KMS-11 (cell line): ENCODE results near the gene TMEM212.

Experiments
- H2AFZ ChIP-seq: fragments of 200-600 bp; sonication (generic); 2 replicates; pipeline ENCODE4 v1.6.1; 2016; ENCODE audit warnings: antibody characterized with exemption, mixed run types, low read depth
- H3K27ac ChIP-seq: fragments of 200-600 bp; sonication (generic); 2 replicates; pipeline ENCODE4 v1.6.1; 2016; ENCODE audit warnings: mild to moderate bottlenecking, mixed run types
- H3K27me3 ChIP-seq: fragments of 200-600 bp; sonication (generic); 2 replicates; pipeline ENCODE4 v1.6.1; 2017; ENCODE audit warnings: mild to moderate bottlenecking, low read depth, mixed run types, moderate library complexity; ENCODE audit not compliant: insufficient read depth
- H3K36me3 ChIP-seq: fragments of 200-600 bp; sonication (generic); 2 replicates; pipeline ENCODE4 v1.6.1; 2017; ENCODE audit warnings: mild to moderate bottlenecking, mixed run types; ENCODE audit not compliant: insufficient read depth
- H3K4me1 ChIP-seq: fragments of 200-600 bp; sonication (generic); 2 replicates; pipeline ENCODE4 v1.6.1; 2016; ENCODE audit warnings: mild to moderate bottlenecking, low read depth, mixed run types; ENCODE audit not compliant: poor library complexity, severe bottlenecking
- H3K4me2 ChIP-seq: fragments of 200-600 bp; sonication (generic); 2 replicates; pipeline ENCODE4 v1.7.0; 2016; ENCODE audit warnings: mild to moderate bottlenecking, mixed run types
- H3K4me3 ChIP-seq: fragments of 200-600 bp; sonication (generic); IDR thresholded peaks from 2 replicates; pipeline ENCODE4 v1.6.1; 2017; ENCODE audit warnings: low read depth, low read length, mixed read lengths; ENCODE audit not compliant: insufficient read depth
- H3K79me2 ChIP-seq: fragments of 200-600 bp; sonication (generic); 2 replicates; pipeline ENCODE4 v1.6.1; 2016; ENCODE audit warnings: low read depth, mixed run types; ENCODE audit not compliant: insufficient read depth
- H3K9ac ChIP-seq: fragments of 200-600 bp; sonication (generic); 2 replicates; pipeline ENCODE4 v1.6.1; 2016; ENCODE audit warnings: mild to moderate bottlenecking, mixed run types
- H4K20me1 ChIP-seq: fragments of 200-600 bp; sonication (generic); 2 replicates; pipeline ENCODE4 v1.6.1; 2016; ENCODE audit warnings: mild to moderate bottlenecking, mixed run types; ENCODE audit not compliant: insufficient read depth
- CTCF ChIP-seq: fragments of 200-600 bp; sonication (generic); conservative IDR thresholded peaks from 2 replicates; pipeline ENCODE4 v1.6.1; 2017; ENCODE audit warnings: low read depth, mild to moderate bottlenecking, antibody characterized with exemption, low read length, moderate library complexity, mixed read lengths

The TMEM212 gene

DNA sequence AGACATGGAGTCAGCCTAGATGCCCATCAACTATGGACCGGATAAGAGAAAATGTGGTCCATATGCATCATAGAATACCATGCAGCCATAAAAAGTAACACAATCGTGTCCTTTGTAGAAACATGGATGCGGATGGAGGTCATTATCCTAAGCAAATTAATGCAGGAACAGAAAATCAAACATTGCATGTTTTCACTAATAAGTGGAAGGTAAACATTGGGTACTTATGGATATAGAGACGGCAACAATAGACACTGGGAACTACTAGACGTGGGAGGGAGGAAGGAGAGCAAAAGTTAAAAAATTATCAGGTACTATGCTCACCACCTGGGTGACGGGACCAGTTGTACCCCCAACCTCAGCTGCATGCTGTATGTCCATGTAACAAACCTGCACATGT is 35.3 kb upstream of the TMEM212 start:
- no peak overlapping the region for H3K9ac ChIP-seq
- H3K27me3 ChIP-seq: no peaks in the 10 kb centered on the region
- H4K20me1 ChIP-seq: no peaks in the 10 kb centered on the region
- no peak overlapping the region for H2AFZ ChIP-seq
- no peak overlapping the region for H3K27ac ChIP-seq
- peaks cover 4% of the 10 kb centered on the region for H3K4me1 ChIP-seq
- no peak overlapping the region for H3K4me2 ChIP-seq
- H3K36me3 ChIP-seq: no peaks in the 10 kb centered on the region
- no peak for TF ChIP-seq CTCF
- no peaks in the 10 kb centered on the region for H3K79me2 ChIP-seq
- H3K4me3 ChIP-seq: no peak overlapping the region

DNA sequence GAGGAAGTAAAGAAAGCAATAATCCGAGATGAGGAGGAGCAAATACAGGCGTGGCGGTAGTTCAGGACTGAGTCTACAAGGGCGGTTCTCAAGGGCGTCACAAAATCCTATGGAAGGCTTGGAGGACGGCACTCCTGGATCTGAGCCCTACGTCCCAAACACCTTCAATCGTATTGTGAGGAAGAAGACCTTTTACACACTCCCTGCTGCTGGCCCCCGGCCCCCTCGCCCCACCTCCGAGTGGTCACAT is 33.6 kb upstream of the TMEM212 start:
- no peak for TF ChIP-seq CTCF
- Histone ChIP-seq H3K4me3 (no peak overlapping the region), H3K27me3 (no peaks in the 10 kb centered on the region), H4K20me1 (no peaks in the 10 kb centered on the region), H3K4me1 (peaks cover 4% of the 10 kb centered on the region), H3K36me3 (no peaks in the 10 kb centered on the region), H3K4me2 (peak overlapping the region; percentile 61), H3K27ac (no peak overlapping the region), H2AFZ (peak overlapping the region; percentile 96), H3K9ac (peak overlapping the region; percentile 7; the same call in 1 of the 2 replicates), H3K79me2 (no peaks in the 10 kb centered on the region)

- peak within 1 kb of the TSS; percentile 7; the same call in 1 of the 2 replicates for H3K9ac ChIP-seq
- H3K4me2 ChIP-seq: peak within 1 kb of the TSS; percentile 61
These were observed 33.1 kb upstream of the TMEM212 start, which contains the start of gene PLD1 for GRCh38 chr3:171809861-171810628. TSS of gene PLD1 (minus strand) at chr3:171810483. CDS start at chr3:171738051, 72,432 bp downstream.

DNA sequence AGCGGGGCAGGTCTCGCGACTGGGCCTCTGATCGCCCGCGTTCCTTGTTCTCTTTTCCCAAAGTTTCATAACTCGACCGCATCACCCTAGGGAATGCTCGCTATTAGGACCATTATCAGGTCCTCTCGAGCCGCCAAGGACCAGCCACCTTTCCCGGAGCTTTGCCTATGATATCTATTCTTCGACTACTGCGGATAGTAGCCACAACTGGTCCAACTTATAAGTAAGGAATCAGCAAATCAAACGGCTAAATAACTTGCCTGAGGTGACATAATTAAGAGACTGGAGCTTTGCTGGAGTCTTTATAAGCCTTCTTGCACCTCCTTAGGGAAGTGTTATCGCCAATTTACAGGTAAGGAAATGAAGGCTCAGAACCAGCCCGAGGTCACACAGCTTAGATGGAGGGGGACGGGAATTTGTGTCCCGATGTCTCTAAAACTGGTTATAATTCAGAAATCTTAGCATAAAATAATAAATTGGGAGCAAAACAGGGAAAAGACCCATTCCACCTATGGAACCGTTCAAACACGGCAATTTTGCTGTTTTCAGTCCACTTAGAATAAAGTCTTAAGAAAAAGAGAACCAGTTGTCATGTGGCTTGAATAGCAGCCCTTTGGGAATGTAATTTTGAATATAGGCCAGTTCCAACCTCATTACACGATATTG is 32.4 kb upstream of the TMEM212 start:
- Histone ChIP-seq H3K4me3 (no peak overlapping the region), H3K27ac (no peak overlapping the region), H3K9ac (no peak overlapping the region), H3K79me2 (no peaks in the 10 kb centered on the region), H3K4me2 (peak overlapping the region; percentile 61), H4K20me1 (no peaks in the 10 kb centered on the region), H3K27me3 (no peaks in the 10 kb centered on the region), H3K4me1 (peaks cover 4% of the 10 kb centered on the region), H2AFZ (peak overlapping the region; percentile 96), H3K36me3 (no peaks in the 10 kb centered on the region)
- TF ChIP-seq CTCF: no peak

More at GRCh38 chr3:171809861-171810628, 33.1 kb upstream of the TMEM212 start, which contains the start of gene PLD1:
- H3K4me1 ChIP-seq: peaks cover 4% of the 10 kb centered on the region
- H3K27me3 ChIP-seq: no peaks in the 10 kb centered on the region
- H3K4me3 ChIP-seq: peak within 1 kb of the TSS; percentile 94
- TF ChIP-seq CTCF: no peak
- H2AFZ ChIP-seq: peak within 1 kb of the TSS; percentile 96
- H3K79me2 ChIP-seq: no peaks in the 10 kb centered on the region
- H4K20me1 ChIP-seq: no peaks in the 10 kb centered on the region
- H3K27ac ChIP-seq: no peak within 1 kb of the TSS
- H3K36me3 ChIP-seq: no peaks in the 10 kb centered on the region
